Measurements from ENCODE around the gene SNCAIP. TPM values are rescaled to one million over a fixed set of nuclear protein-coding genes. Genes with fewer than 3 reads are reported as not detected.

SNCAIP gene
- total RNA-seq, 3 donors from 2014 or later, result 1.2 to 4.7 (median 2.7) TPM

DNA sequence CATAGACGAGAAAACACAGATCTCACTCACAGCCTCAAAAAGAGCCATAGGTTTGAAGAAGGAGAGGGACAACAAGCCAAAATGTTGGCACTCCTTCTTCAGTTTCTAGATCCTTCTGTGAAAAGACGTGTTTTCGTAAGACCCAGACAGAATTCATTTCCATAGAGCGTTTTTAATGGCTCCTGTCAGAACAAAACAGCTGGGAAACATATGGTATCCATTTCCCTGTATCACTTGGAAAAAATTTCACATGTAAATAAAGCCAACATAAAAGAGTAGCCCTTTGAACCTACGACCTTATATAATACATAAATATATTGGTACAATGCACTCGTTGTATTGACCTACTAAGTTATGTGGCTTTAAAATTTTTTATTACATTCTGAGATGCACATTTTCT lies 108.1 kb downstream of the SNCAIP start:
- Histone ChIP-seq H3K9me3 (no peaks in the 10 kb centered on the region), H3K4me3 (no peak overlapping the region), H3K4me1 (ENCODE audit: low read depth) (peaks cover 7% of the 10 kb centered on the region), H3K36me3 (ENCODE audit: low read depth) (no peaks in the 10 kb centered on the region)
- DNase-seq, result no peak
- intact Hi-C loops (cut with DNase I, micrococcal nuclease), result no loop called here
- peak; percentile 38 for ATAC-seq
- TF ChIP-seq, protein P1, sequence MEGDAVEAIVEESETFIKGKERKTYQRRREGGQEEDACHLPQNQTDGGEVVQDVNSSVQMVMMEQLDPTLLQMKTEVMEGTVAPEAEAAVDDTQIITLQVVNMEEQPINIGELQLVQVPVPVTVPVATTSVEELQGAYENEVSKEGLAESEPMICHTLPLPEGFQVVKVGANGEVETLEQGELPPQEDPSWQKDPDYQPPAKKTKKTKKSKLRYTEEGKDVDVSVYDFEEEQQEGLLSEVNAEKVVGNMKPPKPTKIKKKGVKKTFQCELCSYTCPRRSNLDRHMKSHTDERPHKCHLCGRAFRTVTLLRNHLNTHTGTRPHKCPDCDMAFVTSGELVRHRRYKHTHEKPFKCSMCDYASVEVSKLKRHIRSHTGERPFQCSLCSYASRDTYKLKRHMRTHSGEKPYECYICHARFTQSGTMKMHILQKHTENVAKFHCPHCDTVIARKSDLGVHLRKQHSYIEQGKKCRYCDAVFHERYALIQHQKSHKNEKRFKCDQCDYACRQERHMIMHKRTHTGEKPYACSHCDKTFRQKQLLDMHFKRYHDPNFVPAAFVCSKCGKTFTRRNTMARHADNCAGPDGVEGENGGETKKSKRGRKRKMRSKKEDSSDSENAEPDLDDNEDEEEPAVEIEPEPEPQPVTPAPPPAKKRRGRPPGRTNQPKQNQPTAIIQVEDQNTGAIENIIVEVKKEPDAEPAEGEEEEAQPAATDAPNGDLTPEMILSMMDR (IDR thresholded peaks at IDR 0.05), result no peak

DNA sequence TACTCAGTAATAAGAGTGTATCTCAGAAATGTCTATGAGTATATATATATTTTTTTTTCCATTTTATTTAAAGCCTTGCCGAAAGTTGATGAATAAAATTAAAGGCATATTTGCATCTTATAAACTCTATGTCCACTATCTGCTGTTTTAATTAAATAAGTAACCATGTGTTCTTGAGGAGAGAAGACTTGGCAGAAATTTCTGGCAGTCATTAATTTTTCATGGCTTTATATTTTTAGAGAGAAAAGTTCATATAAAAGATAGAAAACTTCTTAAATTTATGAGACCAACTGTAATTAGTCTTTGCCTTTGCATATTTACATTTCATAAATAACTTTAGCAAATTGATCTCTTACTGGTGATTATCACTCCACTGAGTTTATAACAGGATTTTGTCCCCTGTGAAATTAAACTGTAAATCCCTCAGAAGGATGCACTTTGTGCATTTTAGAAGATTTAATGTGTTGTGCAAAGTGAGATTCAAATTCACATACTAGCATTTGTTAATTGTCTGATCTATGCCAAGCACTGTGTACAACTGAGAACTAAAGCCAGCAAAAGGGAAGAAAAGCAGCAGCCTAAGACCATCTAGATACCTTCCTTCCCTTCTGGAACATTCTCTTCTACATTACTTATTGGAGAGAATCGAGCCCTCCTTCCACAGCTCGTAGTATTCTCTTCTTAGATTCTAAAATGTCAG lies 108.7 kb downstream of the SNCAIP start:
- H3K4me1 ChIP-seq (ENCODE audit: low read depth), result peaks cover 7% of the 10 kb centered on the region
- DNase-seq, result no peak
- H3K9me3 ChIP-seq, result no peaks in the 10 kb centered on the region
- intact Hi-C loops (cut with DNase I, micrococcal nuclease), result no loop called here
- no peaks in the 10 kb centered on the region for H3K36me3 ChIP-seq (ENCODE audit: low read depth)
- TF ChIP-seq, protein P1 (IDR thresholded peaks at IDR 0.05), result no peak
- no peak for ATAC-seq
- no peak overlapping the region for H3K4me3 ChIP-seq

DNA sequence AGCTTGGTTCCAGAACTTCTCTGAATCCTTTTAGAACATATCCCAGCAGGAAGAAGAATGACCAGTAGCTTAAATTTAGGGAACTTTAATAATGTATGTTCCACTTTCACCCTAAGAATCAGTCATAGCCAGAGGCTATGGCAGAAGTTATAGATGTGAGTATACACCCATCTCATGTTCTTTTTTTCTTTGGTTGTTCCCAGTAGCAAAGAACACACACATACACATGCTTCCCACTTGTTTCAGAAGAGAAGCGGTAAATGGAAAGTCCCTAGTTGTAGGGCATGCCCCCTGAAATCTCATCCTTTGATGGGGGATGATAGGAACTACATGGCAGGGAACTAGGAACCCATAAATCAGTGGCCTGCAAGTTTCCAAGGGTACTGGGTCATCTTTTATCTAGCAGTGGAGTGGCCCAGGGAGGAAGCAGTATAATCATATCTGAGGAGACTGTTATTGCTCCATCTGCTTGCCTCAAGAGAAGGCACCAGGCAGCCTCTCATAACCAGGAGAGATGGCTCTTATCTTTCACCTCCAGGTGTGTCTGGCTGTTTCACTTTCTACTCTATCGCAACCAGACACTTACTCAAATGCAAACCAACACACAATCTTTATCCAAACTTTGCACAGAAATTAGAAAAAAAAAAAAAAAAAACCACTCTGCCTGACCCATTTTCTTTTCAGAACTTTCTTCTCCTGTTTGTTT lies 109.5 kb downstream of the SNCAIP start:
- H3K4me3 ChIP-seq, result no peak overlapping the region
- intact Hi-C loops (cut with DNase I, micrococcal nuclease), result no loop called here
- DNase-seq (no peak), ATAC-seq (peak; percentile 79)
- H3K4me1 ChIP-seq (ENCODE audit: low read depth), result peaks cover 7% of the 10 kb centered on the region
- H3K9me3 ChIP-seq, result no peaks in the 10 kb centered on the region
- no peaks in the 10 kb centered on the region for H3K36me3 ChIP-seq (ENCODE audit: low read depth)
- TF ChIP-seq, protein P1 (IDR thresholded peaks at IDR 0.05), result no peak

DNA sequence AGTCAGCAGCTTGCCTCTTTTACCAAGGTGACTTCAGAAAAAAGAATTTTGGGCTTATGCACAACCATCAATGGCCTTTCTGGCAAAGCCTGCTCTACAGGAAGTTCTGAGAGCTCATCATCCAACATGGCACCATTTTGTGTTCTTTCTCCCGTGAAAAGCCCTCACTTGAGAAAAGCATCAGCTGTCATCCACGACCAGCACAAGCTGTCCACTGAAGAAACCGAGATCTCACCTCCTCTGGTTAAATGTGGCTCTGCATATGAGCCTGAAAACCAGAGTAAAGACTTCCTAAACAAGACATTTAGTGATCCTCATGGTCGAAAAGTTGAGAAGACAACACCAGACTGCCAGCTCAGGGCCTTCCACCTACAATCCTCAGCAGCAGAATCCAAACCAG lies 111.2 kb downstream of the SNCAIP start:
- H3K4me3 ChIP-seq, result no peak overlapping the region
- peaks cover 7% of the 10 kb centered on the region for H3K4me1 ChIP-seq (ENCODE audit: low read depth)
- no peaks in the 10 kb centered on the region for H3K9me3 ChIP-seq
- intact Hi-C loops (cut with DNase I, micrococcal nuclease), result no loop called here
- ATAC-seq, result no peak
- H3K36me3 ChIP-seq (ENCODE audit: low read depth), result no peaks in the 10 kb centered on the region
- TF ChIP-seq, protein P1 (IDR thresholded peaks at IDR 0.05), result no peak
- DNase-seq, result no peak

DNA sequence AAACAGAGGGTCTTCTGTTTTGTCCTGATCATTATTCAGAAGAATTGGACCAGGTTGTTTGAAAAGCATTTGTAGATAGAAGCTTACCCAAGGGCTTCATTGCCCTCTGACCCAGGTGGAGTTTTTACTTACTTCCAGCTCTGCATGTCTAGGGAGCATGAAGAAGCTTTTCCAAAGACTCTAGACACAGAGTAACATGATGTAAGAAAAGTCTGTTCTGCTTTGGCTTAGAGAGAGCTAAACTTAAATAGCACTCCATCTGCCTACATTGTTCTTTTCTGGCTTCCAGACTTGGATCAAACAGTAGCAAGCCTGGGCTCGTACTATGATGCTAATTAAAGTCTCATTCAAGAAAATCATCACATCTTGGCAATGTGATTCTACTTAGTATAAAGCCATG lies 112.1 kb downstream of the SNCAIP start:
- TF ChIP-seq, protein P1 (IDR thresholded peaks at IDR 0.05), result no peak
- intact Hi-C loops (cut with DNase I, micrococcal nuclease), result no loop called here
- ATAC-seq, result no peak
- Histone ChIP-seq H3K4me1 (ENCODE audit: low read depth) (peaks cover 7% of the 10 kb centered on the region), H3K4me3 (no peak overlapping the region), H3K9me3 (no peaks in the 10 kb centered on the region), H3K36me3 (ENCODE audit: low read depth) (no peaks in the 10 kb centered on the region)
- DNase-seq, result no peak

All from mucosa of descending colon (tissue), 3 donors.